Hypothalamus (tissue), 51 donors: ENCODE results near the gene MRPL28.
A peak's percentile ranks its signal among the peaks of the same experiment; 100 is the strongest.
"Not testable (repeated sequence)": the region's sequence is repeated elsewhere in the genome, so short reads cannot be mapped to it uniquely, and the experiment has no call there.

Experiments
- DNase-seq, 51 donors: peaks; one replicate each; lab custom pipeline; 2025; lab: John Stamatoyannopoulos, UW

Gene MRPL28

DNA sequence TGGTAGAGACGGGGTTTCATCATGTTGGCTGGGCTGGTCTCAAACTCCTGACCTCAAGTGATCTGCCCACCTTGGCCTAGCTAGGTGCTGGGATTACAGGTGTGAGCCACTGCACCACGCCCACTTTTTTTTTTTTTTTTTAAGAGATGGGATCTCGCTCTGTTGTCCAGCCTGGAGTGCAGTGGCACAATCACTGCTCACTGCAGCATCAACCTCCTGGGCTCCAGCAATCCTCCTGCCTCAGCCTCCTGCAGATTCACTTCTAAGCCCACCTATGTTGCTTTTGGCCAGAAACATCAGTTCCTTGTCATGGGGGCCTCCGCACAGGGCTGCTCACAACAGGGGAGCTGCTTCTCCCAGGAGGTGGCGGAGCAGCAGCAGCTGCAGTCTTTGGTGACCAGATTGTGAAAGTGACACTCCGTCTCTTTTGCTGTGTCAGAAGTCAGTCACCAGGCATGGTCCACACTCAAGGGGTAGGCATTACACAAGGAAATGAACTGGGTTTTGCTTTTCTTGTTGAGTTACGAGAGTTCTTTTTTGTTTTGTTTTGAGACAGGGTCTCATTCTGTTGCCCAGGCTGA, 22.2 kb upstream of the MRPL28 start:
- no peak for DNase-seq

DNA sequence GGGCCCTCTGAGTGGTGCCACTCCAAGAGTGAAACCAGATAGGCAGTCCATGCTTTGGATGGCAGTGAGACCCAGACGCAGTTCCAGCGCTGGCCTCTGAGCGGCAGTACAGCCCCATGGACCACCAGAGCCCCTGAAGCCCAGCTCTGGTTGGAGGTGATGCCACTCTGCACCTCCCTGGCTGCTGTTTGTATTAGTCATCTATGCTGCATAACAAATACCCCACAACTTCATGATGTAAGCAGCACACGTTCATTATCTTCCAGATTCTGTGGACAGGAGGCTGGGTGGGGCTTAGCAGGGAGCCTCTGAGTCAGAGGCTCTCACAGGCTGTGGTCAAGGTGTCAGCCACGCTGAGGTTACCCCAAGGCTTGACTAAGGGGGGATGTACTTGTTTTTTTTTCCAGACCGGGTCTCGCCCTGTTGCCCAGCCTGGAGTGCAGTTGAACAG, 21.6 kb upstream of the MRPL28 start:
- peak in 30 of 51 donors; percentile 6 to 76 (median 36) for DNase-seq

DNA sequence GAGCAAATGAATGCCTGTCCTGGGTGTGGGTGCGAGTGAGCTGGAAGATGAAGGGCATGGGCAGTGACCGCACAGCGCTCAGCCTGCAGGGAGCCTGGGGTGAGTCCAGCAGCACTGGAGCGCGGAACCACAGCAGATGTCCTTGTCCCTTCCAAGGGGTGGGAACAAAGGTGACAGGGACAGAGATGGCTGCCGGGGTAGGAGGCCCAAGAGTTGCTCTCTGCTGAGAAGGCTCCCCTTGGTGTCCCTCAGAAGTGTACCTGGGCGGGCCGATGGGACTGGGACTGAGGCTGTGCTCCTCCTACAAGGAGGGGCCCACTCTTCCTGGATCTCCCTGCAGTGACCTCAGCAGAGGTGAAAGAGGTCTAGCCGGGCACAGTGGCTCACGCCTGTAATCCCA, 19.0 kb upstream of the MRPL28 start:
- DNase-seq, result no peak

DNA sequence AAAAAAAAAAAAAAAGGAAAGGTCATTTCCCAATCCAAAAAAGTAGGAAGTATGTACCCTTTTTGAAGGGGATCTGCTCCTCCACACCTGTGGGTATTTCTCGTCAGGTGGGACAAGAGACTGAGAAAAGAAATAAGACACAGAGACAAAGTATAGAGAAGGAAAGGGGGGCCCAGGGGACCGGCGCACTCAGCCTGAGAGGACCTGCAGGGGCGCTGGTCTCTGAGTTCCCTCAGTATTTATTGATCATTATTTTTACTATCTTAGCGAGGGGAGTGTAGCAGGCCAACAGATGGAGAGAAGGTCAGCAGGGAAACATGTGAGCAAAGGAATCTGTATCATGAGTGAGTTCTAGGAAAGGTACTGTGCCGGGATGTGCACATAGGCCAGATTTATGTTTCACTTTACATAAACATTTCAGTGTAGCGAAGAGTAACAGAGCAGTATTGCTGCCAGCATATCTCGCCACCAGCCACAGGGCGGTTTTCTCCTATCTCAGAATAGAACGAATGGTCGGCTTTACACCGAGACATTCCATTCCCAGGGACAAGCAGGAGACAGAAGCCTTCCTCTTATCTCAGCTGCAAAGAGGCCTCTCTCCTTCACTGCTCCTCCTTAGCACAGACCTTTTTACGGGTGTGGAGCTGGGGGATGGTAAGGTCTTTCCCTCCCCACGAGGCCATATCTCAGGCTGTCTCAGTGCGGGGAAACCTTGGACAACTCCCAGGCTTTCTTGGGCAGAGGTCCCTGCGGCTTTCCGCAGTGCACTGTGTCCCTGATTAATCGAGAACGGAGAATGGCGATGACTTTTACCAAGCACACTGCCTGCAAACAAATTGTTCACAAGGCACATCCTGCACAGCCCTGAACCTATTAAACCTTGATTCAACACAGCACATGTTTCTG, 17.7 kb upstream of the MRPL28 start:
- peak in 3 of 51 donors; percentile 16 to 22 (median 19) for DNase-seq

DNA sequence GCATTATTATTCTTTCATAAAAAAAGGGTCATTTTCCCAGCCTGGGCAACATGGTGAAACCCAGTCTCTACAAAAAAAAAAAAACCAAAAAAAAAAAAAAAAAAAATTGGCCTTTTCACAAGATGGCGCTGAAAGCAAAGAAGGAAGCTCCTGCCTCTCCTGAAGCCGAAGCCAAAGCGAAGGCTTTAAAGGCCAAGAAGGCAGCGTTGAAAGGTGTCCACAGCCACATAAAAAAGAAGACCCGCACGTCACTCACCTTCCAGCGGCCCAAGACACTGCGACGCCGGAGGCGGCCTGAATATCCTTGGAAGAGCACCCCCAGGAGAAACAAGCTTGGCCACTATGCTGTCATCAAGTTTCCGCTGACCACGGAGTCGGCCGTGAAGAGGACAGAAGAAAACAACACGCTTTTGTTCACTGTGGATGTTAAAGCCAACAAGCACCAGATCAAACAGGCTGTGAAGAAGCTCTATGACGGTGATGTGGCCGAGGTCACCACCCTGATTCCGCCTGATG, 16.4 kb upstream of the MRPL28 start:
- peak in 19 of 51 donors; percentile 9 to 58 (median 37) for DNase-seq

DNA sequence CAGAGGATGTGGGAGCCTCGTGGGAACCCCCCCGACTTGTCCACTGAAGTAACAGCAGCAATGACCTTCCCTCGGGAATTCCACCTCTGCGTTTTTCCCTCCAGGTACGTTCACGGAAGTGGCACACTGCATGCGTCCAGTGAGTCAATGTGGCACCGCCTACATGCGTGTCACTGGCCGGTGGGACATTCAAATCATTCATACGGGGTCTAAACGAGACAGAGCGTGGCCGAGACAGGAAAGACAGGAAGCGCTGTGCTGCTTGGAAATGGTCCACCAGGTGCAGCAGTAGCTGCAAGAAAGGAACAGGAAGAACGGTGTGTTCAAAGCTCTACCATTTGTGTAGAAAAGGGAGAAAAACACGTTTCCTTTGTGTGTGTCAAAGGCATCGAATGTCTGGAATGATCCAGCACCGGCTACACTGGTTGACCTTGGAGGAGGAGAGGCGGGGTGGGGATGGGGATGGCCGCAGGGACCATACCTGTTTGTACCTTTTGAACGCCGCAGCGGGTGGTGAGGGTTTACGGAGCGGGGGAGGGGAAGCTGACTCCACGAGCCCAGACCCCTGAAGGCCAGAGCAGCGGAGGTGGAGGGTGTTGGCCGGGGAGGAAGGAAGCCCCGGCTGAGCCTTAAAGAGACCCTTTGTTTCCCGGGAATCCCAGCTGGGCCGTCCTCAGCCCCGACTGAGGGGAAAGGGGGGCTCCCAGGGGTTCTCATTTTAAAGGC, 13.2 kb upstream of the MRPL28 start:
- DNase-seq, result peak in 1 of 51 donors; percentile 28

DNA sequence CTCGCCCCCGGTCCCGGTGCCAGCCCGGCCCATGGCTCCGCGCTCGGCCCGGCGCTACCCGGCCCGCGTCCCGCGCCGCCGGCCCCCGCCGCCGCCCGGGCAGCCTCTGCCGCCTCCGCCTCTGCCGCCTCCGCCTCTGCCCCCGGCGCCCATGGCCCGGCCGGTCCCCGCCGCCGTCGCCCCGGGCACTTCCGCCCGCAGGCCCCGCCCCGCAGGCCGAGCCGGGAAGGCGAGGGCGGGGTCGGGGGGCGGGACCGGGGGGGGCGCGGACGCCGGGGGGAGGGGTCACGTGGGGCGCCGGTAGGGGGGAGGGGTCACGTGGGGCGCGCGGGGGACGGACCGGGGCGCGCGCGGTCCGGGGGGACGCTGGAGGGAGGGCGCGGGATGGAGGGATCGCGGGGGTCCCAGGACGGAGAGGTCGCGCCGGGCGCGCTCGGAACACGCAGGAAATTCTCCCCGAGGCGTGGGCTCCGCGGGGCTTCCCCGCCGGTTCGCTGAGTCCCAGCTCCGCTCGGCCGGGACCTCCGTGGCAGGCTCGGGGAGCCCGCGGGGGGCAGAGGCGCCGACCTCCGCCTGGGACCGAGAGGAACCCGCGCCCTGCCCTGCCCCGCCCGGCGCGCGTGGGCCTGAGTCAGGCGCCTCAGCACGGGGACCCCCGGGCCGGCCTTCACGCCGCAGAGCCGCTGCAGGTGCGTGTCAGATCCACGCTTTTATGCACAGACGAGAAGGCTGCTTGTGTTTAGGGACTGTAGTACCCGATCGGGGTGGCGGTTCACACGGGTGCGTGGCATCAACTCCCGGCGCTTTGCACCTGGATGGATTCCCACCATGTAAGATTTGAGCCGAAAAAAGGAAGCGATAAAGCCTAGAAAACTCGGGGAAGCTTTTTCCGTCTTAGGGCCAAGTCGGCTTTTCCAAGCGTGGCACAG, 11.7 kb upstream of the MRPL28 start, which contains the start of gene PGAP6:
TSS of gene PGAP6 (minus strand) at position 190 of the 929 bp plus-strand sequence. CDS start at position 33, 157 bp downstream.
- DNase-seq, result peak in 46 of 51 donors; percentile 25 to 83 (median 58)

DNA sequence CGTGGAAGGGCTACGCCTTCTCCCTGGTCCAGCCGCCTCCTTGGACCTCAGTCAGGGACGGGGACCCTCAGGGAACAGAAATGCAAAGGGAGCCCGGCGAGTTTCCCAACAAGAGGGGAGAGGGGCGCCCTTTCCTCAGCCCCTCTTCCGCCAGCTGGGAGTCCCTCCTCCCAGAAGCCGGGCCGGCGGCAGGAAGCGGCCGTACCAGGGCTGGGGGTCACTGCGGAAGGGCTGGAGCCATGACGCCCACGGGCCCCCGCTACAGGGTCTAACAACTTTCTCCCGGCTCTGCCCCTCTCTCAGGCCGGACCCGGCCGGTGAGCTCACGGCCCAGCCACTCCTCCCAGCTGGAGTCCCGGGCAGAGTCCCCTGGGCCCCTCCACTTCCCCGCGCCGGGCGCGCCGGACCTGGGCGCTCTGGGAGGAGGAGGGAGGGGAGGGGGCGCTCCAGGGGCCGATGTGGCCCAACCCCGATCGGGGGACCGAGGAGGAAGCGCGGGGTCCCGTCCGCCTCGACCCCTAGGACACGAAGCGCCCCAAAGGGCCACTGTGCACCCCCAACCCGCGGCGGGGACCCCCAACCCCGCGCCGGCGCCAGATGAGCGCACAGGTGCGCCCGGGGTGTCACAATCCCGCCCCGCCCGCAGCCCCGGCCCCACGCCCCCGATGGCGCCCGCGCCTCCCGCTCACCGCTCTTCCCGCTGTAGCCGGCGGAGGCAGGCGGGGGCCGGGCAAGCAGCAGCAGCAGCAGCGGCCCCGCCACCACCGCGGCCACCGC, 10.9 kb upstream of the MRPL28 start:
- peak in 2 of 51 donors; percentile 46 to 47 for DNase-seq

DNA sequence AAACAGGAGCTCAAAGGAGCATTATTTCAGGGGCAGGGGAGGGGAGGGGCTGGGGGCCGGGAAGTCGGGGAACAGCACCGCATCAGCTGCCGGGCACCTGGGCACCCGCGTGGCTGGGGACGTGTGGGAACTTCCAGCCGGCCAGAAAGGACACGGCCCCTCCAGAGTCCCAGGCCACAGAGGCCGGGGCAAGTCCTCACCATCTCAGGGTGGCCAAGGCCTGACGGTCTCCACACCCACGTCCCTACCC, 10.3 kb upstream of the MRPL28 start:
- no peak for DNase-seq

DNA sequence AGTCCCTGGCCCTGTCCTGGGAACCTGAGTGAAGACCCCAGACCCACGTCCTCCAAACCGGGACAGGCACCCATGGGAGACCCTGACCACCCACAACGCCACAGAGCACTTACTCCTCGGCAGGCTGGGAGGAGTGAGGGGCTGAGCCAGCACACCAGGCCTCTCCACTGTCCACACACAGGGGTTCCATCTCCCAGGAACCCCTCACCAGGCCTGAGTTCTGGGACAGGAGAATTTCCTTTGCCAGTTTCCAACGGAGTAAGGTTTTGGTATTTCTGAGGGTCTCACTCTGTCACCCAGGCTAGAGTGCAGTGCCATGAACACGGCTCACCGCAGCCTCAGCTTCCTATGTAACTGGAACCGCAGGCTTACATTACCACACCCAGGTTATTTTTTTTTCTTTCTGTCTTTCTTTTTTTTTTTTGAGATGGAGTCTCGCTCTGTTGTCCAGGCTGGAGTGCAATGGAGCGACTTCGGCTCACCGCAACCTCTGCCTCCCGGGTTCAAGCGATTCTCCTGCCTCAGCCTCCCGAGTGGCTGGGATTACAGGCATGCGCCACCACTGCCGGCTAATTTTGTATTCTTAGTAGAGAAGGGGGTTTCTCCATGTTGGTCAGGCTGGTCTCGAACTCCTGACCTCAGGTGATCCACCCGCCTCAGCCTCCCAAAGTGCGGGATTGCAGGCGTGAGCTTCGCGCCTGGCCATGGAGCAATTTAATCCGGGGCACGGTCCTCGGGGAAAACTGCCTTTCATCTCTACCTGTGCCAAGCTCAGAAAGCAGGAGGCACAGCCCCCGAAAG, 9.8 kb upstream of the MRPL28 start:
- DNase-seq, result no peak

DNA sequence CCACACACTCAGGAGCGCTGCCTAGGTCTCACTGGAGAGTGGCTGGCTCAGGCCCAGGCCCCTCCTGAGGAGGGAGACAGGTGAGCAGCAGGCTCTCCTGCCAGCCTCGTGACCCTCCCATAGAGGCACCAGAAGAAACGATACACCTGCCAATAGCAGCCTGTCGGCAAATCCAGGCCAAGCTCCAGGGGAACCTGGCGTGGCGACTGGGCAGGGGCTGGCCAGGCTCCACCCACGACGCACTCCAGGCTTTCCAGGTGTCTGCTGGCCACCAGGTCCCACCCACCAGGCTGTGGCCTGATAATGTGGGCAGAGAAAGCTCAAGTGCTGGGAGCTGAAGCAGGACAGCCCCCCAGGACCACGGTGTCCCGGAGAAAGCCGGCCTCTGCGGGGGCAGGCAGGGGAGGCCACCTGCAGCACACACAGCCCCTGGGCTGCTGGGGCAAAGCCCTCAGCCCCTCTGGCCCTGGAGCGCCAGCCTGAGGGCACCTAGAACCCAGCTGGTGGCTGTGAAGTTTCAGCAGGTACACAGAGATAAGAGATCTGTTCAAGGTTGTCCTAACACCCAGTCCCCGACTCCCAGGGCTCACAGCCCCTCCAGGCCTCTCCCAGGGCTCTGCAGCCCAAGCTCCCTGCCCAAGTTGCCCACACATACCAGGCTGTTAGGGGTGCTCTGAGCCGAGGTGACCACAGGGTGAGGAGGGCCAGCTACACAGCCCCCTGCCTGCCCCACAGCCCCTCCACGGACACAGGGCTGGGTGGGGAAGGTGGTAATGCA, 9.0 kb upstream of the MRPL28 start:
- DNase-seq, result no peak

DNA sequence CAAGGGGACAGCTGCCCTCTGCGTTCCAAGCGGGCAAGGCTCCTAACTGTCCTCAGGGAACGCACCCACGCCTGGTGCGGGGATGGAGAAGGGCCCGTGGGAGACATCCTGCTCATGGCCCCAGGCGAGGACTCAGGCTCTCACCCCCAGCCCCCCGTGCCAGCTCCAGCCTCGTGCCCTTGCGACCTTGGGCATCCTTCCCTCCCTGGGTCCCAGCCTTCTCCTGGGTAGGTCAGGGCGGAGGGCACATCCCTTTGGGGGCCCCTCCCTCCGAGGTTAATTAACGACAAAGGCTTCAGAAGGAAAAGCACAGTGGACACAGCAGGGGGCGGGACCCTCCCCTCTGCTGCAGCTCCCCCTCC, 8.5 kb upstream of the MRPL28 start:
- no peak for DNase-seq

DNA sequence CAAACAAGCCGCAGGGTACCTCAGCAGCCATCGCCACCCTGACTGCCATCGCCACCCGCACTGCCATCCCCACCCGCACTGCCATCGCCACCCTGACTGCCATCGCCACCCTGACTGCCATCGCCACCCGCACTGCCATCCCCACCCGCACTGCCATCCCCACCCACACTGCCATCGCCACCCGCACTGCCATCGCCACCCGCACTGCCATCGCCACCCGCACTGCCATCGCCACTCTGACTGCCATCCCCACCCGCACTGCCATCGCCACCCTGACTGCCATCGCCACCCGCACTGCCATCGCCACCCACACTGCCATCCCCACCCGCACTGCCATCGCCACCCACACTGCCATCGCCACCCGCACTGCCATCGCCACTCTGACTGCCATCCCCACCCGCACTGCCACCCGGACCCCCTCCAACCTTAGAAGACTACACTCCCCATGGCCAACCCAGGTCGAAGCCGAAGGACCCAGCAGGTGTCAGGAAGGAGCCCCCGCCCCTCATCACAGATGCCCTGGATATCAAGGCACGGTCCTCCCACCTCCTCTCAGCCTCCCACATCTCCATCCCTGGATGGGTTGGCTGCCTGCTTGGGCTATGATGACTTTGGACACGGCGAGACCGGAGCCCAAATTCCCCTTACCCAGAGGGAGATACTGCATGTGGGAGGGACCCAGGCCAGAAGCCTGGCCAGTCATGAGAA, 7.9 kb upstream of the MRPL28 start:
- not testable (repeated sequence) for DNase-seq

DNA sequence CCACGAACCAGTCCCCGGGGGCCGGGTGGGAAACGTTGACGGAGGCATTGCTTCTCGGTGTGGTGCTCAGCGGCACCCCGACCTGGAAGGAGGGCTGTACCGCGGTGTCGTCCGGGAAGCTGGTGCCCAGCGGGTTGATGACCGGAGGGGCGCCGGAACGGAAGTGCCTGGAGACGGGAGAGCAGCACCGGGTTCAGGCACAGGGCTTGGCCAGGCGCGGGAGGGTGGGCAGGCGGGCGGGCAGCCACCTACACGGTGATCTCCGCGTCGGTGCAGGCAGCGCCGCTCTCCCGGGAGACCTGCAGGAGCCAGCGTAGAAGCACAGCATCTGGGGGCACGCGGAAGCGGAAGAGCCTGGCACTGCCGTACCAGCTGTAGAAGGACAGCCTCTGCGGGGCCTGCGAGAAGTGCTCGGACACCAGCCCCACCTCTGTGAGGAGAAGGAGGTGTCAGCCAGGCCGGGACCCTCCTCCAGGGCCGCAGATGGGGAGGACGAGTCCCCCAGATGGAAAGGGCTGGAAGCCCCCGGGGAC, 7.1 kb upstream of the MRPL28 start:
- DNase-seq, result no peak

DNA sequence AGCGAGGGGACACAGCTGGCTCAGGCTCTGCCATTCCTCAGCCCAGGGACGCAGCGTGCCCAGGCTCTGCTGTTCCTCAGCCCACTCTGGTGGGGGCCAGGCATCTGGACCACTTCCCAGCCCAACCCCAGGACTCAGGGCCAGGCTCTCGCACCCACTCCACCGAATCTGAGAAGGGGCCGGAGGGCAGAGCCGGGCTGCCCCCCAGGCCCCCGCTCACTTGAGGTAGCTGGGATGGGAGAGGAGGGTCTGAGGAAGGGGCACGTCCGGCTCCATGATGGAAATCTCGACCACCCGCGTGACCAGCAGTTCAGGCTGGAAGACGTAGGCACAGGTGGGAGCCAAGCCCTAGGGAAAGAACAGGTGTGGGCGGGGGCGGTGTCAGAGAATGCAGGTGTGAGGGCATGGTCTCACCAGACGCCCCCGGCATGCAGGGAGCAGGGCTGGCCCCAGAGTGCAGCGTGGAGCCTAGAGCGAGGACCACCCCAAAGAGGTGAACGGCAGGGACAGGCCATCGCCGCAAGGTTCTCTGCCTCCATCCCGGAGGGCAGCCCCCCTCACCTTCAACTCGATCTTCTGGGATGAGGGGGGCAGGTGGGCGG, 6.6 kb upstream of the MRPL28 start:
- no peak for DNase-seq
